ENCODE results near the gene BORCS6. TPM values are rescaled to one million over a fixed set of nuclear protein-coding genes. Genes with fewer than 3 reads are reported as not detected.

The BORCS6 gene
- total and polyA plus RNA-seq, 9 of the 15 experiments (the other 6 are each of a cell fraction or from before 2014, with no cell fraction given) = 0.01 to 7.4 (median 2.3) TPM

GRCh38 chr17:8151120-8151640 lies 38.8 kb downstream of the BORCS6 start (continued):
- TF ChIP-seq ZEB2 (IDR thresholded peaks at IDR 0.05) = no peak
- TF ChIP-seq MAFK (IDR thresholded peaks at IDR 0.05; ENCODE audit: low read length) = peak; percentile 19; the same call in 1 of the 2 replicates
- TF ChIP-seq MNT (conservative IDR thresholded peaks at IDR 0.05) = peak; percentile 93 to 97
- TF ChIP-seq RFX1 (IDR thresholded peaks at IDR 0.05) = peak; percentile 93
- peak; percentile 76 for TF ChIP-seq CCNT2 (IDR thresholded peaks at IDR 0.05; ENCODE audit: borderline replicate concordance, extremely low read depth, insufficient read length, low read depth, low read length)
- 0 out of 2 replicates have a peak, but pooled peaks have one; percentile 20 for TF ChIP-seq HCFC1 (IDR thresholded peaks at IDR 0.05; ENCODE audit: low read depth, low read length)
- peak; percentile 58; the same call in 1 of the 2 replicates for TF ChIP-seq ATF7 (IDR thresholded peaks at IDR 0.05)
- no peak for TF ChIP-seq MCM7 (IDR thresholded peaks at IDR 0.05)
- TF ChIP-seq CTBP1 (IDR thresholded peaks at IDR 0.05; ENCODE audit: borderline replicate concordance) = no peak
- 0 out of 2 replicates have a peak, but pooled peaks have one; percentile 62 for TF ChIP-seq CREB1 (IDR thresholded peaks at IDR 0.05)
- TF ChIP-seq CREB1 (CRISPR knock-in tag; IDR thresholded peaks at IDR 0.05) = peak; percentile 81
- peak; percentile 50; the same call in 1 of the 2 replicates for TF ChIP-seq BHLHE40 (IDR thresholded peaks at IDR 0.05; ENCODE audit: low read length)
- peak in 1 of 2 experiments; percentile 48; a peak in 1 of 4 replicates for TF ChIP-seq FOXA3 (CRISPR knock-in tag; conservative IDR thresholded peaks at IDR 0.05 in 1 of 2, IDR thresholded peaks at IDR 0.05 in 1 of 2)
- peak; percentile 21; the same call in 1 of the 2 replicates for TF ChIP-seq MBD2 (IDR thresholded peaks at IDR 0.05; ENCODE audit: borderline replicate concordance, low read depth)
- TF ChIP-seq VEZF1 (CRISPR knock-in tag; IDR thresholded peaks at IDR 0.05) = peak; percentile 72
- peak; percentile 65 for TF ChIP-seq CXXC5 (CRISPR knock-in tag; IDR thresholded peaks at IDR 0.05)
- no peak for TF ChIP-seq HMGXB4 (CRISPR knock-in tag; IDR thresholded peaks at IDR 0.05)
- peak; percentile 51; the same call in 1 of the 2 replicates for TF ChIP-seq RBFOX2 (IDR thresholded peaks at IDR 0.05; ENCODE audit: low read depth, low read length)
- TF ChIP-seq, protein P1, sequence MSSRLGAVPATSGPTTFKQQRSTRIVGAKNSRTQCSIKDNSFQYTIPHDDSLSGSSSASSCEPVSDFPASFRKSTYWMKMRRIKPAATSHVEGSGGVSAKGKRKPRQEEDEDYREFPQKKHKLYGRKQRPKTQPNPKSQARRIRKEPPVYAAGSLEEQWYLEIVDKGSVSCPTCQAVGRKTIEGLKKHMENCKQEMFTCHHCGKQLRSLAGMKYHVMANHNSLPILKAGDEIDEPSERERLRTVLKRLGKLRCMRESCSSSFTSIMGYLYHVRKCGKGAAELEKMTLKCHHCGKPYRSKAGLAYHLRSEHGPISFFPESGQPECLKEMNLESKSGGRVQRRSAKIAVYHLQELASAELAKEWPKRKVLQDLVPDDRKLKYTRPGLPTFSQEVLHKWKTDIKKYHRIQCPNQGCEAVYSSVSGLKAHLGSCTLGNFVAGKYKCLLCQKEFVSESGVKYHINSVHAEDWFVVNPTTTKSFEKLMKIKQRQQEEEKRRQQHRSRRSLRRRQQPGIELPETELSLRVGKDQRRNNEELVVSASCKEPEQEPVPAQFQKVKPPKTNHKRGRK (tag; IDR thresholded peaks at IDR 0.05) = no peak
- peak; percentile 56; the same call in 1 of the 2 replicates for TF ChIP-seq POLR2G (IDR thresholded peaks at IDR 0.05; ENCODE audit: low read depth, low read length)
- 0 out of 2 replicates have a peak, but pooled peaks have one; percentile 35 for TF ChIP-seq GTF2F1 (IDR thresholded peaks at IDR 0.05; ENCODE audit: low read depth, low read length)
- peak; percentile 68 to 75 for TF ChIP-seq MAZ (CRISPR knock-in tag; conservative IDR thresholded peaks at IDR 0.05 in 1 of 2, IDR thresholded peaks at IDR 0.05 in 1 of 2)
